ENCODE data around the gene ABCF3.
A peak's percentile ranks its signal among the peaks of the same experiment; 100 is the strongest.

ABCF3 gene

GRCh38 chr3:184168363-184169120 lies 17.5 kb upstream of the ABCF3 start:
- DNase-seq, result no peak

DNA sequence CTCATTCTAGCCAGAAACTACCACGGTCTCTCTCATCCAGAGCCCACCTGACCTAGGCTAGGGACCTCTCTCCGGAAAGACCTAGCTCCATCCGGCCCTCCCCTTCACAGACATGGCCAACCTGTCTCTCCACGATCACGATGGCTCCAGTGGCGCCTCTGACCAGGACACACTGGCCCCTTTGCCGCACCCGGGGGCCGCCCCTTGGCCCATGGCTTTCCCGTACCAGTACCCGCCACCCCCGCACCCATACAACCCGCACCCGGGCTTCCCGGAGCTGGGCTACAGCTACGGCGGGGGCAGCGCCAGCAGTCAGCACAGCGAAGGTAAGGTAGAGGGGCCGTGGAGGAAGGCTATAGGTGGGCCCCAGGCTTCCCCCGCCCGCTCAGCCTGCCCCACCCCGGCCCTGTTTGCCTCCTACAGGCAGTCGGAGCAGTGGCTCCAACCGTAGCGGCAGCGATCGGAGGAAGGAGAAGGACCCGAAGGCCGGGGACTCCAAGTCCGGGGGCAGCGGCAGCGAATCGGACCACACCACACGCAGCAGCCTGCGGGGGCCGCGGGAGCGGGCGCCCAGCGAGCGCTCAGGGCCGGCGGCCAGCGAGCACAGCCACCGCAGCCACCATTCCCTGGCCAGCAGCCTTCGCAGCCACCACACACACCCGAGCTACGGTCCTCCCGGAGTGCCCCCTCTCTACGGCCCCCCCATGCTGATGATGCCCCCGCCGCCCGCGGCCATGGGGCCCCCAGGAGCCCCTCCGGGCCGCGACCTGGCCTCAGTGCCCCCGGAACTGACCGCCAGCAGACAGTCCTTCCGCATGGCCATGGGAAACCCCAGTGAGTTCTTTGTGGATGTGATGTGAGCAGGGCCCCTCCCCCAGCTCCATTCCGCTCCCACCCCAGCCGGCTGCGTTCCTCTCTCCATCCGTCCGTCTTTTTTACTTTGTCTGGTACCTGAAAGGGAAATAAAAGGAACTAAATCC lies 15.8 kb upstream of the ABCF3 start:
- DNase-seq, result no peak

DNA sequence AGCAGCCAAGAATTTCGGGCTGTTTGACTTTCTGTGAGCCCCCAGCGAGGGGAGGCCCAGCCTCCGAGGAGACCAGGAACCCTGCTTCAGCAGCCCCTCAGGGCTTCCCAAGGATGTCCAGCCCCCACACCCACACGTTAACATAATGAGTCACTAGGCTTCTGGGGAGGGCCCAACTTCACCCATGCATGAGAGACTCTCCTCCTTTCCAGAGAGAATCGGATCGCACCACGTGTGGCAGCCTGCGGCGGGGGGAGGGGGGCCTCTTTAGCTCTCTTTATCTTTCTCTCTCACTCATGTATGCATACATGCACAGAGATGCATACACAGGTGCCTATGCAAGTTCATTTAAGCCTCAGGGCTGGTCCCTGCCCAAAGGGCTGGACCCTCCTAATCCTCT lies 14.4 kb upstream of the ABCF3 start:
- no peak for DNase-seq

DNA sequence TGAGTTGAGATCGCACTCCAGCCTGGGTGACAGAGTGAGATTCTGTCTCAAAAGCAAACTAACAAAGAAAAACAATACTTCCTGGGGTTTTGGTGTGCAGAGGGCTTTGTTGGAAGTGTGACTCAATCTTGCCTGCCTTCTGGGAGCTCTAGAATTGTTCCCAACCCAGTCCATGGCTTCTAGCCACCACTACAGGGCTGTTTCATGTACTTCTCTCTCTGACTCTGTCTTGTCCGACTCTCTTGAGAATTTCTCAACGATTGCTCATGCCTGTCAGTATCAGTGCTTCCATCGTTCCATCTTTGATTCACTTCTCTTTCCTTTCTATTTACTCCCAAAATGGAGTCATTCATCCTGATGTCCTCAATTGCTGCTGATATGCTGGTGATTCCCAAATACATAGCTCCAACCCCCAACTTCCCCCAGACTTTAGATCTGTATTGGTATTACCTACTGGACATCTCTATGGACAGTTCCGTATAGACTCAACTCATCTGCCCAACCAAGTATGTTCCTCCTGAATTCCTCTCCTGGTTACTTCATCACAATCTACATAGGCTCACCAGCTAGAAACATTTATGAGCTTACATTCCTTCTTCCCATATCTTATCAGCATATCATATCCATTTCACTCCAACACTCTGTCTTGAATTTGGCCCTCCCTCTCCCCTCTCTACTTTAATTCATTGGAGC lies 13.2 kb upstream of the ABCF3 start:
- DNase-seq, result no peak

- DNase-seq, result no peak
These were observed 12.7 kb upstream of the ABCF3 start for GRCh38 chr3:184173374-184173722.

GRCh38 chr3:184174284-184174645 lies 11.7 kb upstream of the ABCF3 start:
- DNase-seq, result no peak

- peak; percentile 97 for DNase-seq
These were observed 11.1 kb upstream of the ABCF3 start, which contains the start of gene AP2M1 for GRCh38 chr3:184174646-184175492. Gene AP2M1, plus strand, starts transcription at chr3:184174855. Its CDS starts 2,139 bp downstream, at chr3:184176994.

GRCh38 chr3:184175506-184175905 lies 10.5 kb upstream of the ABCF3 start:
- no peak for DNase-seq

GRCh38 chr3:184175981-184176376 lies 10.0 kb upstream of the ABCF3 start:
- DNase-seq, result no peak

- no peak for DNase-seq
These were observed 9.3 kb upstream of the ABCF3 start for GRCh38 chr3:184176377-184177330.

- DNase-seq, result no peak
These were observed 8.7 kb upstream of the ABCF3 start for GRCh38 chr3:184177331-184177731.

DNA sequence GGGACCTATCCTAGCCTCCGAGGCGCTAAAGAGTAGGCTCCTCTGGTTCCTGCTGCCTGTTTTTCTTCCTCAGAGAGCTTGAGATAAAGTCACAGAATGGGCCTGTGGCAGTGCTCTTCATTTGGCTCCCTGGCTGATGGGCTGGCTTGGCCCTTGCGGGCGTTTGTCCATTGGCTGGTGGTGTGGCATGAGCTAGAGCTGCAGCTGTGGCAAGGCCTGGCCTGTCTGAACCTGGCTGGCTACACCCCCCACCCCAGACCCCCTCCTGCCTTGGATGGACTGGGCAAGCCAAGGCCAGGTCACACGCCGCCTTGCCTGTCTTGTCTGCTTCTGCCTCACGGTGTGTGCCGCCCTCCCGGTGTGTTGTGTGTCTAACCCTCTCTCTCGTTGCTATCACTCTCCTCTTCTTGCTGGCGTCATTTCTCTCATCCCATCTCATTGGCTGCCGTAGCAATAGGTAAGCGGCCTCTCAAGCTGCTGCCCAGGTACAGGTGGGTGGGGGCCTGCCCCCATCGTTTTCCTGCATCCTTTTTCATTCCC lies 8.2 kb upstream of the ABCF3 start:
- DNase-seq, result no peak

GRCh38 chr3:184178521-184179138 lies 7.4 kb upstream of the ABCF3 start:
- DNase-seq, result no peak

- no peak for DNase-seq
These were observed 5.8 kb upstream of the ABCF3 start for GRCh38 chr3:184180165-184180564.

DNA sequence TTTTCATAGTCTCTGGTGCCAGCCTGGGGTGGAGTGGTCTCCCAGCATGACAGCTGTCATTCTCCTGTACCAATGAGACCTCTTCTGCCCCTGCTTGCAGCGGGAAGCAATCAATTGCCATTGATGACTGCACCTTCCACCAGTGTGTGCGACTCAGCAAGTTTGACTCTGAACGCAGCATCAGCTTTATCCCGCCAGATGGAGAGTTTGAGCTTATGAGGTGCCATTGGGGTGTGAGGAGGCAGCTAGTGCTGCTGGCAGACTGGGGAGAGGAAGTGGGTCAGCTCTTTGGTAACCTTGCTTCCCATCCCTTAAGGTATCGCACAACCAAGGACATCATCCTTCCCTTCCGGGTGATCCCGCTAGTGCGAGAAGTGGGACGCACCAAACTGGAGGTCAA lies 4.4 kb upstream of the ABCF3 start:
- DNase-seq, result no peak

DNA sequence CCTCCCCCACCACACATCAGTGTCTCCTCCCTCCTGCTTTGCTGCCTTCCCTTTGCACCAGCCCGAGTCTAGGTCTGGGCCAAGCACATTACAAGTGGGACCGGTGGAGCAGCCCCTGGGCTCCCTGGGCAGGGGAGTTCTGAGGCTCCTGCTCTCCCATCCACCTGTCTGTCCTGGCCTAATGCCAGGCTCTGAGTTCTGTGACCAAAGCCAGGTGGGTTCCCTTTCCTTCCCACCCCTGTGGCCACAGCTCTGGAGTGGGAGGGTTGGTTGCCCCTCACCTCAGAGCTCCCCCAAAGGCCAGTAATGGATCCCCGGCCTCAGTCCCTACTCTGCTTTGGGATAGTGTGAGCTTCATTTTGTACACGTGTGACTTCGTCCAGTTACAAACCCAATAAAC lies 2.3 kb upstream of the ABCF3 start:
- no peak for DNase-seq

- no peak for DNase-seq
These were observed 1.3 kb upstream of the ABCF3 start for GRCh38 chr3:184184546-184185230.

DNA sequence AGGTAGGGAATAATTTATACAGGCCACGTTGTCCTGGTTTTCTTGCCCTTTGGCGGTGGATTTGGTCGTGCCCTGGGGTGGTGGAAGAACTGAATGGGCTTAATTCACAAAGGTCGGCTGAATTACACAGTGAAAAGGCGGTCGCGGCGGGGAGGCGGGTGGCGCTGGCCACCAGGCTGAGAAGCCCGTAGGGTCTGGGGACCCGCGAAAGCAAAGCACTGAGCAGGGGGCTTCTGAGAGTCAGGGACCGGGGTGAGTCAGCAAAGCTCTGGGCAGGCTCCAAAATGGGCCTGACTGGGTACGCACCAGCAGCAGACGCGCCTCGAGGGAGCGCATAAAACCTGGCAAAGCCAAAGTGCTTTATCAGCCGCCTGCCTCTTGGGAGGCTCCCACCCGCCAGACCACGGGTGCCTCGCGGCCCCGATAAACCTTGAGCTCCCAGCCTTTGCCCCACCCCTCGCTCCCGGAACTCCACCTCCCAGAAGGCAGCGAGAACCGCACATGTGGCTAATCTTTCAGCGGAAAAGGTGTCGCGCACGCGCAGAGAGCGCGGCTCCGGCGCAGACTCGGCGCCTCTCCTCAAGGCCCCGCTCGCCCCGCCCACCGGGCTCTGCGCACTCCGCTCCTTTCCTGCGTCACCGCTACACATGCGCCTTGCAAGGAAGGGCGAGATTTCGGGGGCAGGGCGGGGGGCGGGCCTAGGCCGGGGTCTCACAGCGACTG lies 377 bp upstream of the ABCF3 start:
- DNase-seq, result peak; percentile 99

GRCh38 chr3:184186902-184187207 lies 856 bp downstream of the ABCF3 start:
- DNase-seq, result no peak
